Mammary epithelial cell (primary cell): ENCODE results near the gene CLASP1.

Experiments used
- EZH2 ChIP-seq: IDR thresholded peaks from 2 replicates; pipeline ENCODE4 v1.6.1; 2012; ENCODE audit warnings: low read length, inconsistent platforms, borderline replicate concordance
- TF ChIP-seq, protein P1 (sequence below), 2 donors: IDR thresholded peaks in 1 of 2; conservative IDR thresholded peaks in 1 of 2; 2 replicates each; pipeline ENCODE4 v1.5.1; 2011 to 2012; ENCODE audit warnings: inconsistent platforms in 2 of 2, low read length in 2 of 2, mild to moderate bottlenecking in 2 of 2, control low read depth in 1 of 2, low read depth in 1 of 2; ENCODE audit not compliant: insufficient read depth in 1 of 2; ENCODE audit errors: extremely low read depth in 1 of 2

DNA sequence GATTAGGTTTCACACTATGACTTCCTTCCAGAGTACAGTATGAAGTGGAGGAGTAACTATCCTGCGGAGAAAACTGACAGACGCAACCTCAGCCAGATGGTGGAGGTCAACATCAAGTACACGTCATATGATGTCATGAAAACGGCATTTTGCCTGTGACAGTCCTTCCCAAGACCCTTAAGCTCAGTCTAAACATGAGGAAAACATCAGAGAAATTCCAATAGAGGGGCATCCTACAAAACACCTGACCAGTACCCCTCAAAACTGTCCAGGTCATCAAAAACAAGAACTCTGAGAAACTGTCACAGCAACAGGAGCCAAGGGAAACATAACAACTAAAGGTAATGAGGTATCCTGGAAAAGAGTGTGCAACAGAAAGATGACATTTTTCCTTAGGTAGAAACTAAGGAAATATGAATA, 116.9 kb downstream of the CLASP1 start:
- TF ChIP-seq, protein P1, sequence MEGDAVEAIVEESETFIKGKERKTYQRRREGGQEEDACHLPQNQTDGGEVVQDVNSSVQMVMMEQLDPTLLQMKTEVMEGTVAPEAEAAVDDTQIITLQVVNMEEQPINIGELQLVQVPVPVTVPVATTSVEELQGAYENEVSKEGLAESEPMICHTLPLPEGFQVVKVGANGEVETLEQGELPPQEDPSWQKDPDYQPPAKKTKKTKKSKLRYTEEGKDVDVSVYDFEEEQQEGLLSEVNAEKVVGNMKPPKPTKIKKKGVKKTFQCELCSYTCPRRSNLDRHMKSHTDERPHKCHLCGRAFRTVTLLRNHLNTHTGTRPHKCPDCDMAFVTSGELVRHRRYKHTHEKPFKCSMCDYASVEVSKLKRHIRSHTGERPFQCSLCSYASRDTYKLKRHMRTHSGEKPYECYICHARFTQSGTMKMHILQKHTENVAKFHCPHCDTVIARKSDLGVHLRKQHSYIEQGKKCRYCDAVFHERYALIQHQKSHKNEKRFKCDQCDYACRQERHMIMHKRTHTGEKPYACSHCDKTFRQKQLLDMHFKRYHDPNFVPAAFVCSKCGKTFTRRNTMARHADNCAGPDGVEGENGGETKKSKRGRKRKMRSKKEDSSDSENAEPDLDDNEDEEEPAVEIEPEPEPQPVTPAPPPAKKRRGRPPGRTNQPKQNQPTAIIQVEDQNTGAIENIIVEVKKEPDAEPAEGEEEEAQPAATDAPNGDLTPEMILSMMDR (conservative IDR thresholded peaks at IDR 0.05 in 1 of 2, IDR thresholded peaks at IDR 0.05 in 1 of 2; ENCODE audit: extremely low read depth in 1 of 2, insufficient read depth in 1 of 2, low read depth in 1 of 2, low read length in 2 of 2): no peak
- no peak for TF ChIP-seq EZH2
